ENCODE data around the gene STAT5B. TPM values are rescaled to one million over a fixed set of nuclear protein-coding genes. Genes with fewer than 3 reads are reported as not detected.
"Not testable (repeated sequence)": the region's sequence is repeated elsewhere in the genome, so short reads cannot be mapped to it uniquely, and the experiment has no call there.

STAT5B gene
- total RNA-seq, 1 donor from 2014 or later: 23.1 TPM

GRCh38 chr17:42212382-42212781 lies 63.8 kb downstream of the STAT5B start:
- DNase-seq (ENCODE audit: low read depth) (no peak), FAIRE-seq (no peak)
- Histone ChIP-seq H3K27me3 (ENCODE audit: insufficient read depth, low read length) (no peaks in the 10 kb centered on the region), H3K4me1 (ENCODE audit: insufficient read depth, low read length) (no peaks in the 10 kb centered on the region), H2AFZ (ENCODE audit: low read depth, low read length) (no peak overlapping the region), H3K79me2 (ENCODE audit: insufficient read depth, low read length) (no peaks in the 10 kb centered on the region), H4K20me1 (ENCODE audit: insufficient read depth, low read length) (no peaks in the 10 kb centered on the region), H3K27ac (ENCODE audit: low read depth, low read length) (no peak overlapping the region), H3K4me3 (ENCODE audit: insufficient read depth, low read depth, low read length) (no peak overlapping the region), H3K36me3 (ENCODE audit: insufficient read depth, low read length) (peaks cover 42% of the 10 kb centered on the region), H3K9me3 (ENCODE audit: insufficient read depth, low read depth, low read length) (no peaks in the 10 kb centered on the region), H3K9ac (ENCODE audit: low read length) (no peak overlapping the region), H3K4me2 (ENCODE audit: low read length) (no peak overlapping the region)
- Mint-ChIP-seq H3K9me3 (ENCODE audit: unreplicated experiment) (no peaks in the 10 kb centered on the region), H3K4me3 (ENCODE audit: unreplicated experiment) (no peak overlapping the region), H3K27me3 (ENCODE audit: low read depth, unreplicated experiment) (no peaks in the 10 kb centered on the region), H3K4me1 (ENCODE audit: low read depth, unreplicated experiment) (no peaks in the 10 kb centered on the region), H3K27ac (ENCODE audit: unreplicated experiment) (no peak overlapping the region), H3K36me3 (ENCODE audit: low read depth, unreplicated experiment) (peaks cover 9% of the 10 kb centered on the region)
- no peak for TF ChIP-seq EZH2 (IDR thresholded peaks at IDR 0.05; ENCODE audit: insufficient read depth, low read length)
- TF ChIP-seq CTCF (IDR thresholded peaks at IDR 0.05; ENCODE audit: insufficient read depth, low read depth, low read length): no peak

GRCh38 chr17:42211921-42212341 lies 64.3 kb downstream of the STAT5B start:
- not testable (repeated sequence) for H3K27me3 ChIP-seq (ENCODE audit: insufficient read depth, low read length); H2AFZ ChIP-seq (ENCODE audit: low read depth, low read length); H3K4me3 ChIP-seq (ENCODE audit: insufficient read depth, low read depth, low read length); H3K79me2 ChIP-seq (ENCODE audit: insufficient read depth, low read length); H3K36me3 Mint-ChIP-seq (ENCODE audit: low read depth, unreplicated experiment); H3K4me1 ChIP-seq (ENCODE audit: insufficient read depth, low read length); H3K9me3 Mint-ChIP-seq (ENCODE audit: unreplicated experiment); H3K27ac Mint-ChIP-seq (ENCODE audit: unreplicated experiment); H3K9me3 ChIP-seq (ENCODE audit: insufficient read depth, low read depth, low read length); H3K27me3 Mint-ChIP-seq (ENCODE audit: low read depth, unreplicated experiment); H3K4me2 ChIP-seq (ENCODE audit: low read length); H3K4me1 Mint-ChIP-seq (ENCODE audit: low read depth, unreplicated experiment); FAIRE-seq; H3K9ac ChIP-seq (ENCODE audit: low read length); H4K20me1 ChIP-seq (ENCODE audit: insufficient read depth, low read length); H3K4me3 Mint-ChIP-seq (ENCODE audit: unreplicated experiment); H3K27ac ChIP-seq (ENCODE audit: low read depth, low read length)
- peaks cover 41% of the 10 kb centered on the region for H3K36me3 ChIP-seq (ENCODE audit: insufficient read depth, low read length)
- peak; percentile 41 for DNase-seq (ENCODE audit: low read depth)

GRCh38 chr17:42210046-42210445 lies 66.1 kb downstream of the STAT5B start:
- H3K9me3 Mint-ChIP-seq (ENCODE audit: unreplicated experiment): no peaks in the 10 kb centered on the region
- Histone ChIP-seq H3K4me1 (ENCODE audit: insufficient read depth, low read length) (no peaks in the 10 kb centered on the region), H4K20me1 (ENCODE audit: insufficient read depth, low read length) (no peaks in the 10 kb centered on the region), H2AFZ (ENCODE audit: low read depth, low read length) (no peak overlapping the region), H3K9me3 (ENCODE audit: insufficient read depth, low read depth, low read length) (no peaks in the 10 kb centered on the region), H3K27me3 (ENCODE audit: insufficient read depth, low read length) (no peaks in the 10 kb centered on the region), H3K4me3 (ENCODE audit: insufficient read depth, low read depth, low read length) (no peak overlapping the region), H3K27ac (ENCODE audit: low read depth, low read length) (no peak overlapping the region), H3K4me2 (ENCODE audit: low read length) (no peak overlapping the region), H3K79me2 (ENCODE audit: insufficient read depth, low read length) (no peaks in the 10 kb centered on the region), H3K36me3 (ENCODE audit: insufficient read depth, low read length) (peaks cover 36% of the 10 kb centered on the region), H3K9ac (ENCODE audit: low read length) (no peak overlapping the region)
- peaks cover 9% of the 10 kb centered on the region for H3K36me3 Mint-ChIP-seq (ENCODE audit: low read depth, unreplicated experiment)
- H3K4me1 Mint-ChIP-seq (ENCODE audit: low read depth, unreplicated experiment): no peaks in the 10 kb centered on the region
- H3K27me3 Mint-ChIP-seq (ENCODE audit: low read depth, unreplicated experiment): no peaks in the 10 kb centered on the region
- no peak for DNase-seq (ENCODE audit: low read depth)
- no peak overlapping the region for H3K4me3 Mint-ChIP-seq (ENCODE audit: unreplicated experiment)
- no peak overlapping the region for H3K27ac Mint-ChIP-seq (ENCODE audit: unreplicated experiment)
- TF ChIP-seq EZH2 (IDR thresholded peaks at IDR 0.05; ENCODE audit: insufficient read depth, low read length) (no peak), CTCF (IDR thresholded peaks at IDR 0.05; ENCODE audit: insufficient read depth, low read depth, low read length) (no peak)
- no peak for FAIRE-seq

- not testable (repeated sequence) for H3K4me2 ChIP-seq (ENCODE audit: low read length); H3K9me3 ChIP-seq (ENCODE audit: insufficient read depth, low read depth, low read length); H3K4me1 Mint-ChIP-seq (ENCODE audit: low read depth, unreplicated experiment); H3K27ac Mint-ChIP-seq (ENCODE audit: unreplicated experiment); H2AFZ ChIP-seq (ENCODE audit: low read depth, low read length); H3K27me3 ChIP-seq (ENCODE audit: insufficient read depth, low read length); H3K4me1 ChIP-seq (ENCODE audit: insufficient read depth, low read length); H3K27me3 Mint-ChIP-seq (ENCODE audit: low read depth, unreplicated experiment); H3K9me3 Mint-ChIP-seq (ENCODE audit: unreplicated experiment); H3K9ac ChIP-seq (ENCODE audit: low read length); H3K4me3 Mint-ChIP-seq (ENCODE audit: unreplicated experiment); DNase-seq (ENCODE audit: low read depth); FAIRE-seq; H3K27ac ChIP-seq (ENCODE audit: low read depth, low read length); H3K79me2 ChIP-seq (ENCODE audit: insufficient read depth, low read length); H3K4me3 ChIP-seq (ENCODE audit: insufficient read depth, low read depth, low read length)
- H3K36me3 Mint-ChIP-seq (ENCODE audit: low read depth, unreplicated experiment): peaks cover 17% of the 10 kb centered on the region
- H4K20me1 ChIP-seq (ENCODE audit: insufficient read depth, low read length): peaks cover 11% of the 10 kb centered on the region
- peaks cover 29% of the 10 kb centered on the region for H3K36me3 ChIP-seq (ENCODE audit: insufficient read depth, low read length)
These were observed 70.0 kb downstream of the STAT5B start for GRCh38 chr17:42206153-42206612.

All from astrocyte (in vitro differentiated cells and primary cell).